Measurements from ENCODE around the gene OPCML. TPM values are rescaled to one million over a fixed set of nuclear protein-coding genes. Genes with fewer than 3 reads are reported as not detected.

OPCML gene
- total and polyA plus RNA-seq, 4 donors: under 0.01 to 0.01 TPM; not detected in 2

- no peak for DNase-seq (ENCODE audit: low spot score)
- no peak overlapping the region for H3K27ac ChIP-seq (ENCODE audit: low read depth in 1 of 2, low read length in 2 of 2)
- peaks cover 0 to 5% (median 2%) of the 10 kb centered on the region in 4 donors for H3K9me3 ChIP-seq (ENCODE audit: control insufficient read depth in 4 of 4, low read length in 3 of 4)
- no peak overlapping the region for H3K9ac ChIP-seq (ENCODE audit: low read depth in 1 of 2, low read length in 2 of 2)
- TF ChIP-seq SP1 (IDR thresholded peaks at IDR 0.05): no peak
- no peak for TF ChIP-seq RAD21 (IDR thresholded peaks at IDR 0.05)
- TF ChIP-seq HNF4A (conservative IDR thresholded peaks at IDR 0.05): no peak
- TF ChIP-seq NR2F2 (IDR thresholded peaks at IDR 0.05): no peak
- TF ChIP-seq HNF4G (IDR thresholded peaks at IDR 0.05): no peak
- TF ChIP-seq ZBTB33 (IDR thresholded peaks at IDR 0.05): no peak
- TF ChIP-seq TAF1 (conservative IDR thresholded peaks at IDR 0.05): no peak
- TF ChIP-seq REST (IDR thresholded peaks at IDR 0.05): no peak
- TF ChIP-seq JUND (IDR thresholded peaks at IDR 0.05): no peak
- TF ChIP-seq FOXA1 (IDR thresholded peaks at IDR 0.05): no peak
- TF ChIP-seq, protein P1, sequence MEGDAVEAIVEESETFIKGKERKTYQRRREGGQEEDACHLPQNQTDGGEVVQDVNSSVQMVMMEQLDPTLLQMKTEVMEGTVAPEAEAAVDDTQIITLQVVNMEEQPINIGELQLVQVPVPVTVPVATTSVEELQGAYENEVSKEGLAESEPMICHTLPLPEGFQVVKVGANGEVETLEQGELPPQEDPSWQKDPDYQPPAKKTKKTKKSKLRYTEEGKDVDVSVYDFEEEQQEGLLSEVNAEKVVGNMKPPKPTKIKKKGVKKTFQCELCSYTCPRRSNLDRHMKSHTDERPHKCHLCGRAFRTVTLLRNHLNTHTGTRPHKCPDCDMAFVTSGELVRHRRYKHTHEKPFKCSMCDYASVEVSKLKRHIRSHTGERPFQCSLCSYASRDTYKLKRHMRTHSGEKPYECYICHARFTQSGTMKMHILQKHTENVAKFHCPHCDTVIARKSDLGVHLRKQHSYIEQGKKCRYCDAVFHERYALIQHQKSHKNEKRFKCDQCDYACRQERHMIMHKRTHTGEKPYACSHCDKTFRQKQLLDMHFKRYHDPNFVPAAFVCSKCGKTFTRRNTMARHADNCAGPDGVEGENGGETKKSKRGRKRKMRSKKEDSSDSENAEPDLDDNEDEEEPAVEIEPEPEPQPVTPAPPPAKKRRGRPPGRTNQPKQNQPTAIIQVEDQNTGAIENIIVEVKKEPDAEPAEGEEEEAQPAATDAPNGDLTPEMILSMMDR (IDR thresholded peaks at IDR 0.05; ENCODE audit: low read depth, low read length, missing input control): no peak
- no peak for TF ChIP-seq MAX (IDR thresholded peaks at IDR 0.05)
- TF ChIP-seq GABPA (IDR thresholded peaks at IDR 0.05 in 1 of 2, conservative IDR thresholded peaks at IDR 0.05 in 1 of 2): no peak
- TF ChIP-seq YY1 (IDR thresholded peaks at IDR 0.05): no peak
- TF ChIP-seq EGR1 (IDR thresholded peaks at IDR 0.05; ENCODE audit: low read depth in 2 of 2): no peak
- TF ChIP-seq RXRA (IDR thresholded peaks at IDR 0.05): no peak
- TF ChIP-seq, protein P2, sequence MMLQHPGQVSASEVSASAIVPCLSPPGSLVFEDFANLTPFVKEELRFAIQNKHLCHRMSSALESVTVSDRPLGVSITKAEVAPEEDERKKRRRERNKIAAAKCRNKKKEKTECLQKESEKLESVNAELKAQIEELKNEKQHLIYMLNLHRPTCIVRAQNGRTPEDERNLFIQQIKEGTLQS (IDR thresholded peaks at IDR 0.05): no peak
- TF ChIP-seq FOXA2 (IDR thresholded peaks at IDR 0.05): no peak
- no peak overlapping the region for H3K4me3 ChIP-seq (ENCODE audit: low read depth in 1 of 3, low read length in 3 of 3)
- no peaks in the 10 kb centered on the region for H3K36me3 ChIP-seq (ENCODE audit: control insufficient read depth in 4 of 4, insufficient read depth in 3 of 4, low read depth in 1 of 4, low read length in 3 of 4)
- peaks cover 0 to 3% (median 0%) of the 10 kb centered on the region in 4 donors for H3K27me3 ChIP-seq (ENCODE audit: control insufficient read depth in 4 of 4, insufficient read depth in 4 of 4, low read length in 3 of 4)
- 68% methylated on average over 8 of the region's 8 CpGs for WGBS
- H3K4me1 ChIP-seq (ENCODE audit: control insufficient read depth in 4 of 4, insufficient read depth in 4 of 4, low read length in 3 of 4): no peaks in the 10 kb centered on the region
Observed at GRCh38 chr11:132504501-132505041, 1027.7 kb downstream of the OPCML start.
